ENCODE measurements around the gene WDR91. TPM values are rescaled to one million over a fixed set of nuclear protein-coding genes. Genes with fewer than 3 reads are reported as not detected.
A peak's percentile ranks its signal among the peaks of the same experiment; 100 is the strongest.

The WDR91 gene
- total RNA-seq, 1 donor from 2014 or later, result 11.5 TPM

- H3K27ac Mint-ChIP-seq (ENCODE audit: unreplicated experiment), result no peak overlapping the region
- H3K27me3 Mint-ChIP-seq (ENCODE audit: unreplicated experiment), result no peaks in the 10 kb centered on the region
- TF ChIP-seq, protein P1, sequence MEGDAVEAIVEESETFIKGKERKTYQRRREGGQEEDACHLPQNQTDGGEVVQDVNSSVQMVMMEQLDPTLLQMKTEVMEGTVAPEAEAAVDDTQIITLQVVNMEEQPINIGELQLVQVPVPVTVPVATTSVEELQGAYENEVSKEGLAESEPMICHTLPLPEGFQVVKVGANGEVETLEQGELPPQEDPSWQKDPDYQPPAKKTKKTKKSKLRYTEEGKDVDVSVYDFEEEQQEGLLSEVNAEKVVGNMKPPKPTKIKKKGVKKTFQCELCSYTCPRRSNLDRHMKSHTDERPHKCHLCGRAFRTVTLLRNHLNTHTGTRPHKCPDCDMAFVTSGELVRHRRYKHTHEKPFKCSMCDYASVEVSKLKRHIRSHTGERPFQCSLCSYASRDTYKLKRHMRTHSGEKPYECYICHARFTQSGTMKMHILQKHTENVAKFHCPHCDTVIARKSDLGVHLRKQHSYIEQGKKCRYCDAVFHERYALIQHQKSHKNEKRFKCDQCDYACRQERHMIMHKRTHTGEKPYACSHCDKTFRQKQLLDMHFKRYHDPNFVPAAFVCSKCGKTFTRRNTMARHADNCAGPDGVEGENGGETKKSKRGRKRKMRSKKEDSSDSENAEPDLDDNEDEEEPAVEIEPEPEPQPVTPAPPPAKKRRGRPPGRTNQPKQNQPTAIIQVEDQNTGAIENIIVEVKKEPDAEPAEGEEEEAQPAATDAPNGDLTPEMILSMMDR (IDR thresholded peaks at IDR 0.05; ENCODE audit: unreplicated experiment), result no peak
- DNase-seq (ENCODE audit: low spot score), result no peak
- H3K4me3 Mint-ChIP-seq (ENCODE audit: unreplicated experiment), result no peak overlapping the region
- no peaks in the 10 kb centered on the region for H3K9me3 Mint-ChIP-seq (ENCODE audit: unreplicated experiment)
- H3K36me3 Mint-ChIP-seq (ENCODE audit: low read depth, unreplicated experiment), result no peaks in the 10 kb centered on the region
- H3K4me1 Mint-ChIP-seq (ENCODE audit: unreplicated experiment), result peaks cover 6% of the 10 kb centered on the region
Measured at GRCh38 chr7:135147341-135147898, 63.9 kb downstream of the WDR91 start.

GRCh38 chr7:135143885-135144668, 67.2 kb downstream of the WDR91 start:
- H3K9me3 Mint-ChIP-seq (ENCODE audit: unreplicated experiment), result no peaks in the 10 kb centered on the region
- H3K36me3 Mint-ChIP-seq (ENCODE audit: low read depth, unreplicated experiment), result no peaks in the 10 kb centered on the region
- no peak overlapping the region for H3K27ac Mint-ChIP-seq (ENCODE audit: unreplicated experiment)
- H3K27me3 Mint-ChIP-seq (ENCODE audit: unreplicated experiment), result no peaks in the 10 kb centered on the region
- peaks cover 6% of the 10 kb centered on the region for H3K4me1 Mint-ChIP-seq (ENCODE audit: unreplicated experiment)
- no peak for DNase-seq (ENCODE audit: low spot score)
- TF ChIP-seq, protein P1 (IDR thresholded peaks at IDR 0.05; ENCODE audit: unreplicated experiment), result no peak
- H3K4me3 Mint-ChIP-seq (ENCODE audit: unreplicated experiment), result no peak overlapping the region

Small RNA genes within 50 kb of the gene (microRNA-seq; reads per million reads assigned to microRNA genes)
- 0.70 reads per million, percentile 2 among the genes with 10 or more reads in this experiment for gene MIR6509 (ENCODE audit: unreplicated experiment)

Other genes with a start within 250 kb of the WDR91 start
- gene AGBL3, start 225.0 kb downstream of the WDR91 start, total RNA-seq (ENCODE audit: unreplicated experiment), result 3.0 TPM
- gene TMEM140, start 63.5 kb downstream of the WDR91 start, total RNA-seq (ENCODE audit: unreplicated experiment), result not detected
- 38.1 TPM for gene CYREN, start 40.8 kb downstream of the WDR91 start, total RNA-seq (ENCODE audit: unreplicated experiment)
- not detected for gene STRA8, start 22.3 kb upstream of the WDR91 start, total RNA-seq (ENCODE audit: unreplicated experiment)

All from endothelial cell (in vitro differentiated cells).